GM19239 (cell line): ENCODE results near the gene ARSJ.

Experiments used
- DNase-seq: peaks from one replicate; pipeline ENCODE4 v3.0.0; 2011; ENCODE audit warnings: low spot score; ENCODE audit not compliant: insufficient read length
- FAIRE-seq: peaks from 2 replicates; lab custom pipeline; 2011; peaks lifted over from hg19 to GRCh38; lab: Jason Lieb, UNC

ARSJ gene

DNA sequence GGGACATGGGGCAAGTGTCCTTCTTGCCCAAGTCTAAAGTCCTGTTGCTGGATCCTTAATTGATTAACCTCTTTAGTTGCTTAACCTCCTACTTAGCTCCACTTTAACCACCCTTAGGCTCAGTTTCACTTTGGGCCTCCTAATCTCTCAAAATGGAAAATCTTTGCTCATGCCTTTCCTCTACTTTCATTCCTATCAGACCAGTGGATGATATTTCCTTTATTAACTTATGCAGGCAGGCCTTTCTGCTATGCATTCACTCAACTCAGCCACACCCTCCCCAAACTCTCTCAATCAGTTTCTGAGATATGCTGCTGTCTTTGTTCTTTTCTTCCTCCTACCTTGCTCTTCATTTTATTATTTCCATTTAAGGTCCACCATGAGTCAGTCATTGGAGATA is 14.4 kb upstream of the ARSJ start:
- DNase-seq (no peak), FAIRE-seq (no peak)

DNA sequence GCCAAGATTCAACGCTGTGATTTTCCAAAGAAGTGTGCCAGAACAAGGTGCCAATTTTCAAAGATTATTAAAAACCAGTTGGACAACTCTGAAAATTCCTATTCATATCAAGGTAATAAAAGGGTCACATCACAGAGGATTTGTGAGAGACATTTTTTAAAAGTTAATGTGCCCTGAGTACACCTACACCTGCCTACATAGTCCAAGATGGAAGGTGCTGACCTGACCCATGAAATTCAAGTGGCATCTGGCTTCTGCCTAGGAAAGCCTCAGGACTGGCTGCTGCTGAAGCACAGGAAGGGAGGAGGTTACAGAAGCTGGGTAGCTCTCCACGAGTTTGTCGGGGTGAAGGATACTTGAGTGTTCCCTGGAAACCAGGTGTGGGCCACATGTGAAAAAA is 11.4 kb upstream of the ARSJ start:
- no peak for FAIRE-seq
- DNase-seq, result no peak

DNA sequence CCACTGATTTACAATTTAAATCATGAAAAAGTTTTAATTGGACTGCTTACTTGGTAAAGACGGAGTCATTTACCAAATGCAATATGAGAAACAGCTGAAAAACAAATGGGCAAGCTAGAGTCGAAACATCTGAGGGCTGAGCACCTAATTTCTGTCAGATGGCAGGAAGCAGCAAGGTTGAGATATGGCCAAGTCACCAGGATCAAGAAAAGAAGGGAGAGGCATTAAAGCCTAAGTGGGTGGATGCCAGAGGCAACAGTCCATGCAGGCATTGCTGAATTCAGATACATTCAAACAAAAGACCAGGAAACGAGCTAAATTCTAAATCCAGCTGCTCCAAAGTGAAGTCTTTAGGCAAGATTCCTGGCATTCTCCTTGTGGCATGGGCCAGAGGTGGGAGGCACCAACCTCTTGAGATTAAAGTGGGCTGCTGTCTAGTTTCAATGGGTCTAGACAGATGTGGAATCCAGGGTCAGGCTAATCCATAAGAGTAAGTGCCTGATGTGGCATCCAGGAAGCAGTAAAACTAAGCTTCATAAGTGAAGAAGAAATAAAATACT is 8.0 kb upstream of the ARSJ start:
- FAIRE-seq (no peak), DNase-seq (no peak)

DNA sequence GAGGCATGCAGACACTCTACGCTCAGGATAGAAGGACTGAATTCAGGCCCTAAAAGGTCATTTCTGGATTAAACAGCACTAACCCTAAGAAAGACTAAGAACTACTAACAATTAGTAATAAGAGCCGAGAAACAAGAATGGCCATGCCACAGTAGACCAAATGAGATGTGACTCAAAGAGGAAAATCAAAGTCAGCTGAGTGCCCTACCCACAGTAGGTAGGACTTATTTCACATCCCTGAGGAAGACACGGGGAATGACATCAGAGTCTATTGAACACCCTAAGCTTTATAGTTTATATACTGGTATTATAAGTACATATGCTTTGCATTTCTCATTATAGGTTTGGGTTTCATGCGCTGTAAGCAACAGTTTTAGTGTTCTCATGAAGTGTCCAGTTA is 2.7 kb upstream of the ARSJ start:
- FAIRE-seq (no peak), DNase-seq (no peak)

GRCh38 chr4:113981591-113981990 is 2.1 kb upstream of the ARSJ start:
- DNase-seq (no peak), FAIRE-seq (no peak)

- DNase-seq (no peak), FAIRE-seq (no peak)
Observed at GRCh38 chr4:113979905-113980615, 613 bp upstream of the ARSJ start.

- no peak for DNase-seq
- no peak for FAIRE-seq
Observed at GRCh38 chr4:113978561-113979147, 793 bp downstream of the ARSJ start.

GRCh38 chr4:113978105-113978504 is 1.3 kb downstream of the ARSJ start:
- FAIRE-seq, result no peak
- DNase-seq, result no peak

- no peak for DNase-seq
- FAIRE-seq, result no peak
Observed at GRCh38 chr4:113977526-113977855, 2.0 kb downstream of the ARSJ start.

DNA sequence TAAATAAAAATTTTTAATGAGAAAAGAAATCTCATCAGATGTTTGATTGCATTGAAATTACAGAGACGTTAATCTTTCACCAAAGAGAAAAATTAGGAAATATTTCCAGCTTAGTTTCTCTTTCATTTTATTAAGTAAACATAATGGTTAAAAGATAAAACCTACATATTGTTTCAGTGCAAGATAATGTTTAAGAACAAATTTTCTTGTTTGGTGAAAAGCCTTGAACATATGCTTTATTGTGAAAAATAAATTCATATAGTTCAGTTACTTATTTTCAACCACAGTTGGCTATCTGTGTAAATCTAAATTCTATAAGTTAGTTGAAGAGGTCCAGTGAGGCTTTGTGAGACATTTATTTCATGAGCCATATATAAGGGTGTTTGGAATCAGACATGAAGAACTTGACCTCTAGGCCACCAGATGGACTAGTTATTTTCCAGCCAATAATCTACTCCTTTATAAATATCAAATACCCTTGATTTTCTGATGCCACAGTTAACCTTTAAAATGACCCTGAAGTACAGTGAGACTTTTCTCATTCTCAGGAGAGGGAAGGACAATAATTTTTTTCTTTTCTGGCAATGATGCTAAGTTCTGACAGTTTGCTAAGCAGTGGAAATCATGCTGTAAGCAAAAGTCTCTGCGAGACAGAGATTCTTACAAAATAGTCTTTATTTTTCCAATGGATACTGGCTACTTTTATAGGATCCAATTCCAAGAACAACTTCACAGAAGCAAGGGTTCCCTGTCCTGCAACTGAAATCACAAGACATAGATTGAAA is 2.5 kb downstream of the ARSJ start:
- no peak for FAIRE-seq

GRCh38 chr4:113975578-113975977 is 3.9 kb downstream of the ARSJ start:
- FAIRE-seq, result no peak
- DNase-seq, result no peak

More for the DNA sequence above, 2.5 kb downstream of the ARSJ start:
- DNase-seq, result no peak

DNA sequence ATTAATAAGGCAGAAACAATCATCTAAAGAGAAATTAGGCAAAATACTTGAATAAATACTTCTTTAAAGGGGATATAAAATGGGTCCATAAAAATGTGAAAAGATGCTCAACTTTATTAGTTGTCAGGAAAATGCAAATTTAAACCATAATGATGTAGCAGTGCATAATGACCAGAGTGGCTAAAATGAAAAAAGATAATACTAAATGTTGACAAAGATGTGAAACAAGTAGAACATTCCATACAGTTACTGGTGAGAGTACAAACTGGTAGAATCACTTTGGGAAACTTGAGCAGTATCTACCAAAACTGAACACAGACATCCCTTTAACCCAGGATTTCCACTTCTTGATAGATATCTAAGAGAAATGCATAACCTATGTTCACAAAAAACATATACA is 5.0 kb downstream of the ARSJ start:
- DNase-seq, result no peak
- no peak for FAIRE-seq

GRCh38 chr4:113973345-113973744 is 6.1 kb downstream of the ARSJ start:
- no peak for FAIRE-seq
- DNase-seq, result no peak

DNA sequence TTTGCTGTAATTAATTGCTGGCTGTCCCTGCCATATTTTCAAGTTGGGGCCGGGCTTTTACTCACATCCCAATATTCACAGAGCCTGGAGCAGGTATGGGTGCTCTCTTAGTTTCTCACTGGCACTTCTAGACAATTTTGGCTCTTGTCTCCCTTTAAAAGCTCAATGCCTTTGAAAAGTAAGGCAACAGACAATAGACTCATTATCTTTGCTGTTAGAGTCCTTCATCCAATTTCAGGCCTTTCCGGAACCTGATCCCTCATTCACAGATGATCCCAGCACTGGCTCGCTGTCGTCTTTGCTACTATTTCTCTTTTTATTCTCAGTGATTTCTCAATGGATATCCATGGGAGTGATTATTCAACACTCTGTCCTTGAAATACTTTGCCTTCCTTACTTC is 6.7 kb downstream of the ARSJ start:
- FAIRE-seq (no peak), DNase-seq (no peak)

GRCh38 chr4:113971706-113972360 is 7.6 kb downstream of the ARSJ start:
- no peak for FAIRE-seq
- no peak for DNase-seq

DNA sequence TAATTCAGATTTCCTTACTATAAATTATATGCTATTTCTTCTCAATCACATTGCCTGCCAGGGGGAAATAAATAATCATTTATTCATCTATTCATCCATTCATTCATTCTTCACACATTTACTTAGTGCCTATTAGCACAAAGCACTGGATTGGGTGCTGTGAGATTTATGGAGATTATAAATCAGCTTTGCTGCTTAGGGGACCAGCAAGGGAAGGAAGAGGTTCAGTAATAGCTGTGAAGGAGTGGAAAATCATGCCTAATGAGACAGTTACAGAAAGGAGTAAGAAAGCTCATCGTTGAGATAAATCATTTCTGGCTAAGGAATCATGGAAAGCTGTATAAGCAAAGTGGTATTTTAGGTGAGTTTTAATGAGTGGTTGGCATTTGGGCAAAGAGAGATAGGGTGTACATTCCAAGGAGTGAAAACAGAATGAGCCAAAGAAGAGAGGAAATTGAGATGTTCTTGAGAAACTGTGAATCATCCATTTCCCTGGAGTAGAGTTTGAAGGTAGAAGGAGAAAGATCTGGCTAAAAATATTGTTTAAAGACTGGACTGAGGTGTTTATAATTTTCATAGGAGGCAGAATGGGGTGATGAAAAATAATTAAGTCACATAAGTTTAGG is 9.6 kb downstream of the ARSJ start:
- no peak for DNase-seq
- no peak for FAIRE-seq

- FAIRE-seq (no peak), DNase-seq (no peak)
Observed at GRCh38 chr4:113968473-113968872, 11.0 kb downstream of the ARSJ start.

DNA sequence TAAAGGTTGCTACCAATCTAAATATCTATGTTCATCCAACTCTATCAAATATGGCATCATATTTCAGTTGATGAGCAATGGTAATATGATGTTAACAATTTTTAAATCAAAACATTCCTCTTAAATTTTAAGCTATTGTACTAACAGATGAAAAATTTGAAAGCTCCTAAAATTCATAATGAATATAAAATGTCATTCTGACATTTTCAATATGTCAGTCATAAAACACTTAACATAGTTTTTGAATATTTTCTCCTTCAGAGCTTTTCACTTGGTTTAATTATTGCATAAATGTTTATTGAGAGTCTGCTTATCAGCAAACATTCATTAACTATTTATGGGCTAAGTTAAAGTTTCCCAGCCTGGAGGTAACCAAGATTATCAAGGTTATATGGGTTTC is 11.8 kb downstream of the ARSJ start:
- no peak for FAIRE-seq
- DNase-seq, result no peak

- no peak for DNase-seq
- no peak for FAIRE-seq
Observed at GRCh38 chr4:113962719-113963265, 16.7 kb downstream of the ARSJ start.

- FAIRE-seq (no peak), DNase-seq (no peak)
Observed at GRCh38 chr4:113962016-113962347, 17.5 kb downstream of the ARSJ start.
